ENCODE data around the gene CATSPER1.

Gene CATSPER1

DNA sequence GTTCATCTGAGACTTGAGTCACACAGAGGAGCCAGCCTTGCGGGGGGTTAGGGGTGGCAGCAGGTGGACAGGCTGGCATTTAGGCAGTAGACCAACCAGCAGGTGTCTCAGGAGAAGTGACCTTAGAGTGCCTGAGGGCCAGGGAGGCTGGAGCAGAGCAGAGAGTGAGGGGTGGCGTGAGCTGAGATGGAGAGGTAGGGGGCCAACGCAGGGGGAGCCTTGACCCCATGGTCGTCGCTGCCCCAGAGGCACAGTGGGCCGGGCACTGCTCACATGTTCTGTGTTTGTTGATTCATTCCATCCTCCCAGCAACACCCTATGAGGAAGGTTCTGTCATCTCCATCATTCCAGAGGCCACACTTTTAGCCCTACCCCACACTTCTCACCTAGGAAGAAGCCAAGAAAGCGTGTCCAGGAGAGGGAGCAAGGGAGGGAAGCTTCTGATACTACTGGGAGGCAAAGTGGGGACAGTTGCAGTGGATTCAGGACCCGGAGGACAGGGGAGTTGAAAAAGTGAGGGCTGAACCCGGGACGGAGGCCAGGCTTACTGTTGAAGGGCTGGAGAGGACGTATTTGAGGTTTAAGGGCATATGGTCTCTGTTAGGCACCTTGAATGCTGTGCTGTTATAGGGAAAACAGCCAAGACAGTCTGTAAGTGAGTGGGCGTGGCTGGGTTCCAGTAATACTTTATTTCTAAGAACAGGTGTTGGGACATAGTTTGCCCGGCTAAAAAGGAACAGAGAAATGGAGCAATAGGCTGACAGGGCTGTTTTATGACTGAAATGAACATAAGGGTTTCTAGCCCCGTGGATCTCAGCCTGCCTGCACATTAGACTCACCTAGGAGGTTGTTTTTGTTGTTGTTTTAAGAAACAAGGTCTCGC is 57.4 kb downstream of the CATSPER1 start:
- DNase-seq (ENCODE audit: low read depth, low spot score) = no peak

- no peak for DNase-seq (ENCODE audit: low read depth, low spot score)
These were observed 58.8 kb downstream of the CATSPER1 start for GRCh38 chr11:65967329-65967934.
